BE2C (cell line): Measurements from ENCODE around the gene LARP4.
A peak's percentile ranks its signal among the peaks of the same experiment; 100 is the strongest.

Experiments
- DNase-seq: peaks from one replicate; pipeline ENCODE4 v3.0.0-alpha.2; 2020
- H3K27me3 ChIP-seq: fragments of 250-450 bp; sonication (Bioruptor Pico); 2 replicates; pipeline ENCODE4 v1.5.1; 2020; ENCODE audit warnings: mild to moderate bottlenecking
- H3K36me3 ChIP-seq: fragments of 250-450 bp; sonication (Bioruptor Pico); 2 replicates; pipeline ENCODE4 v1.5.1; 2020; ENCODE audit warnings: mild to moderate bottlenecking
- H3K4me1 ChIP-seq: fragments of 250-450 bp; sonication (Bioruptor Pico); 2 replicates; pipeline ENCODE4 v1.5.1; 2020
- H3K4me3 ChIP-seq: 2 replicates; pipeline ENCODE4 v1.5.1; 2011; ENCODE audit warnings: low read depth, low read length
- H3K9me3 ChIP-seq: fragments of 250-450 bp; sonication (Bioruptor Pico); 2 replicates; pipeline ENCODE4 v1.5.1; 2020
- CTCF ChIP-seq: IDR thresholded peaks from 2 replicates; pipeline ENCODE4 v1.5.1; 2012; ENCODE audit warnings: mild to moderate bottlenecking, low read depth, low read length

LARP4 gene

GRCh38 chr12:50397117-50397650, 3.5 kb upstream of the LARP4 start:
- no peak for TF ChIP-seq CTCF
- Histone ChIP-seq H3K4me1 (no peaks in the 10 kb centered on the region), H3K9me3 (no peaks in the 10 kb centered on the region), H3K4me3 (no peak overlapping the region), H3K27me3 (no peaks in the 10 kb centered on the region), H3K36me3 (no peaks in the 10 kb centered on the region)
- DNase-seq: no peak

GRCh38 chr12:50398931-50399330, 1.8 kb upstream of the LARP4 start:
- no peak for TF ChIP-seq CTCF
- Histone ChIP-seq H3K36me3 (peaks cover 5% of the 10 kb centered on the region), H3K4me3 (no peak overlapping the region), H3K4me1 (no peaks in the 10 kb centered on the region; the same call in 1 of the 2 replicates), H3K27me3 (no peaks in the 10 kb centered on the region), H3K9me3 (no peaks in the 10 kb centered on the region)
- DNase-seq: no peak

- no peaks in the 10 kb centered on the region; the same call in 1 of the 2 replicates for H3K4me1 ChIP-seq
Observed at GRCh38 chr12:50400104-50400637, 514 bp upstream of the LARP4 start.

GRCh38 chr12:50401500-50402081, 906 bp downstream of the LARP4 start:
- Histone ChIP-seq H3K4me1 (no peaks in the 10 kb centered on the region; the same call in 1 of the 2 replicates), H3K36me3 (peaks cover 5% of the 10 kb centered on the region), H3K9me3 (no peaks in the 10 kb centered on the region; the same call in 1 of the 2 replicates), H3K27me3 (no peaks in the 10 kb centered on the region), H3K4me3 (peak overlapping the region; percentile 88)
- no peak for DNase-seq
- no peak for TF ChIP-seq CTCF

More at GRCh38 chr12:50400104-50400637, 514 bp upstream of the LARP4 start:
- Histone ChIP-seq H3K36me3 (peaks cover 5% of the 10 kb centered on the region), H3K9me3 (no peaks in the 10 kb centered on the region), H3K4me3 (peak overlapping the region; percentile 88), H3K27me3 (no peaks in the 10 kb centered on the region)
- DNase-seq: no peak
- no peak for TF ChIP-seq CTCF

GRCh38 chr12:50402264-50403000, 1.7 kb downstream of the LARP4 start:
- Histone ChIP-seq H3K9me3 (no peaks in the 10 kb centered on the region; the same call in 1 of the 2 replicates), H3K36me3 (peaks cover 5% of the 10 kb centered on the region), H3K27me3 (no peaks in the 10 kb centered on the region), H3K4me3 (peak overlapping the region; percentile 88), H3K4me1 (no peaks in the 10 kb centered on the region; the same call in 1 of the 2 replicates)
- no peak for TF ChIP-seq CTCF
- DNase-seq: no peak
